HG03342 (cell line): ENCODE results near the gene PSORS1C1.

Experiments used
- ATAC-seq: cut with Tn5 transposase; IDR thresholded peaks from one replicate; pipeline ENCODE4 v1.9.1; 2021; ENCODE audit warnings: mild to moderate bottlenecking, moderate library complexity; ENCODE audit not compliant: unreplicated experiment

PSORS1C1 gene

DNA sequence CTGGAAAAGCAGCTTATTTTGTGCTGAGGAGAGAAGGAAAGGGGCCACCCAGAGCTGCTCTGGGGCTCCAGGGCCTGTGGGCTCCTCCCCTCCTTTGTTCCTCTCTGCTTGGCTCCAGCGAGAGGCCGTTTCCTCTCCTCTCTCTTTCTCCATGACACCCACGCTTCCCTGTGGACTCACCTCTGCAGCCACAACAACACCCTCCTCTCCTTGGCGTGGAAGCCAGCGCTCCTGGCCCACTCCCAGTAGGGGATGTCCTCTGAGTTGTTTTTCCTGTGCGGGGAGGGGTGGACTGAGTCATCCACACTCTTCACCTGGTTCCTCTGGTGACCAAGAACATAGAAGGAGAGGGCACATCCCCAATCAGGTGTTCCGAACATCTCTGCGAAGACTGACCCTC, 10.6 kb downstream of the PSORS1C1 start:
- no peak for ATAC-seq

DNA sequence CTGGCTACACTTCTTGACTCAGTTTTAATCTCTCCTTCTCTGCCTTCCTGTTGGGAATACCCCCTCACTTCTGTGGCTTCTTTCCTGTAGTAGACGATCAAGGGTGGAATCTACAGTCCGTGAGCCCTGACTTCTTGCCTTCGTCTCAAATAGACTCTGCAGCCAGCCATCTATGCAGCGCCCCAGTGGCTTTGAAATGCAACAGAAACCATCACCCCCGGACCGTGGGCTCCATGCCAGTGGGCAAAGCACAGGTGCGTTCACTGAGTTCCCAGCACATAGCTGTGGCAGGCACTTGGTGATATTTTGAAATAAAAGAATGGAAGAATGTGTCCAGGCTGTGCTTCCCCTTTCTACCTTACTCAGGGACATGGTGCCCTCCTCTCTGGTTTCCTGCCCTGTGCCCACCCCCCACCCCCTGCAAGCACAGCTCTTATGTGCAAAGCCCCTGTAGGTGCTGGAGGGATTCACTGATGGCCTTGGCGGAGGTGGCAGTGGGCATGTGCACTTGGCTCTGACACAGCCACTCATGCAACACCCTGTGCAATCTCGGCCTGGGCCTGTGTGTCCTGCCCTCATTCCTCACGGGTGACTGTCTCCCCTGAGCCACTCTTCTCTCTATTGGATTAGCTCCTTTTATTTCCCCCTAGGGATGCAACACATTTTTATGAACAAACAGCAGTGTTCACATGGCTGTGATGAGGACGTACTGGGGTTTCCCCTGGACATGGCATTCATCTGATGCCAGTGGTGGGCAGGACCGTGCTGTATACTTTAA, 11.2 kb downstream of the PSORS1C1 start:
- ATAC-seq: no peak

DNA sequence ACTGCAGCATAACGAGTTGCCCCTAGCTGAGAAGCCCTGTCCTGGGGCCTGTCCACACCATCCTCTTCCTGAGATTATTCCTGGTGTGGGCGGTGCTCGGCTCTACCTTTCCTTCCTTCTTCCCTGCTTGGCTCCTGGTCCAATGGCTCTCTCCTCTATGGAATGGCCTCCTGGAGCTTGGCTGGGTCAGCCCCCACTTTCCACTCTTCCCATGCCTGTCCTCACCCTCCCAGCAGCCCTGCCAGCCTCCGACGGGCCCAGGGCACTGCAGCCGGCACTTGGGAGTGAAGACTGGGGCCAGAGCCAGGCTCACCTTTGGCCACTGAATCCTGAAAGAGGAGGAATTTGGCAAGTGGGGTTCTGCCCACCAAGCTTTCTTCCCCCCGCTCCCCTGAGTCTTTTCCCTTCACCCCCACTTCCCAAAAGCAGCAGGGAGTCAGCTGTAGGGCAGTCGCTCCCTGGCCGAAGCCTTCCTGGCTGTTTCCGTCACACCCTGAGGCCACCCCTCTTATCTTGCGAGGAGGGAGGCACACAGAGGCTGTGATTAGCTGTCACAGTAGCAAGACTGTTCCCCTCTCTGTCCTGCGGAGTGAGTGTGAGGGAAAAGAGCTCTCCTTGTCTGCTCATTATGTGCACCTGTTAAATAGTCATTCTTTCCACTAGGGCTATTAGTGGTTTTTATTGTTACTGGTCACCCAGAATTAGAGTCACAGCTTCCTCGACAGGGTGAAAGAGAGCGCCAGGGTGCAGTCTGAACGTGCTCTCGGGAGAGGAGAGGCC, 12.0 kb downstream of the PSORS1C1 start:
- ATAC-seq: no peak

DNA sequence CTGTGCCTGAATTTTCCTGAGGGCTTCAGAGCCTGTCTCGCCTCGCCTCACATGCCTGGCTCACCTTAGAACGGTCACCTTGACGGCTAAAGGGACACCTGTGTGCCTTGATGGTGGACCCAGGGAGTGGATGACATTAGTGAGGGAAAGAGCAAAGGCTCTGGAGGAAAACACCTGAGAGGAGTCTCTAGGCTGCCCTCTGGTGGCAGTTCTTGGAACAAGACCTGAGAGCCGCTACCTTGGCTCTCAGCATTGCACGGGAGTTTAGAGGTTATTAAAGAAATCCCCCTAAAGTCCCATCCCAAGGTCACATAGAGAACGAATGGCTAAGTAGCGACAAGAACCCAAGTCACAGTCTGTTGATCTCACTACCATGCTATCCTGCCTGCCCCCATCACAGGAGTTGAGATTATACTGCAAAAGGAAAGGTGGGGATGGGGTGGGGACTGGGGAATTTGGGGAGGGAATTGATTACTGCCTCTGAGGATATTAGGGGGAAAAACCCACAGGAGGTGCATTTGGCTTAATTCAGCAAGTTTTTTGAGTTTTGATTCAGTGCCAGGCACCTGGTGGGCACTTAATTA, 13.6 kb downstream of the PSORS1C1 start:
- no peak for ATAC-seq

DNA sequence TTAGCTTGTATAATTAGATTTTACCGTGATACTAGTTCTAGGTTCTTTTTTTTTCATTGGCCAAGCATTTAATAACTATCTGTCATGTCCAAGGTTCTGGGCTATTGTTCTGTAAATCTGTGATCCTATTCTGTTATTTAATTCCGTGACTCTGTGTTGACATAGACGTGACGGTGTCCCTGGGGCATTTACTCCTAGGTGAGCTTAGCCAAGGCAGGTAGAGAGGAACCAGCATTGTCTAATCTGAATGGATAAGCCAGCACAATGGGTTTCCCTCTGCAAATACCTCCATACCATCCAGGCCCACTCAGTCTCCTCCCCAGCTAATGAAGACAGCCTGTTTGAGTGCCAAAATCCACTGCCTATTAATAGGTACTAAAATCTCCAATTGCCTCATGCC, 14.5 kb downstream of the PSORS1C1 start:
- no peak for ATAC-seq

DNA sequence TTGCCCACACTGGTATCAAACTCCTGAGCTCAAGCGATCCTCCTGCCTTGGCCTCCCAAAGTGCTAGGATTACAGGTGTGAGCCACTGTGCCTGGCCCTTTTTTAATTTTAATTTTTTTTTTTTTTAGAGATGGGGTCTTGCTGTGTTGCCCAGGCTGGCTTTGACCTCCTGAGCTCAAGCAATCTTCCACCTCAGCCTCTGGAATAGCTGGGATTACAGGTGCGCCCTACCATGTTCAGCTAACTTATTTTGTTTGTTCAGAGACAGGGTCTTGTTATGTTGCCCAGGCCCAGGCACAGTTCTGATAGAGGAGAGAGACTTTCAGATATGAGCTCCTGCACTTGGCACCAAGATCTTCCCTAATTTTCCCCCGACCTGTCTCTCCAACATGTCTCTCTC, 16.2 kb downstream of the PSORS1C1 start:
- ATAC-seq: no peak

DNA sequence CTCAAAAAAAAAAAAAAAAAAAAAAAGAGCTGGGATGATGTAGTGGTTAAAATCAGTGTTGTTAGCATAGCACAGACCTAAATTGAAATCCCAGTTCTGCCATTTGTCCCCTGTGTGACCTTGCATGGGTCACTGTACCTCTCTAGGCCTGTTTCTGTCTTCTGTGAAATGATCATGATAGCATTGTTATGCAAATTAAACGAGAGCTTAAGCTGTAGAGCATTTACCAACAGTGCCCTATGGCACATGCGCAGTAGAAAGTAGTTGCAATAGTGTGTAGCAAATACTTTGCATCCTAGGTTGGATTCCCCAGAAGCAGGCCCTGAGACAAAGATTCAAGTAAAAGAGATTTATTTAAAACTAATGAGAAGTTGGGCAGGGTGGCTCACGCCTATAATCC, 17.0 kb downstream of the PSORS1C1 start:
- no peak for ATAC-seq

DNA sequence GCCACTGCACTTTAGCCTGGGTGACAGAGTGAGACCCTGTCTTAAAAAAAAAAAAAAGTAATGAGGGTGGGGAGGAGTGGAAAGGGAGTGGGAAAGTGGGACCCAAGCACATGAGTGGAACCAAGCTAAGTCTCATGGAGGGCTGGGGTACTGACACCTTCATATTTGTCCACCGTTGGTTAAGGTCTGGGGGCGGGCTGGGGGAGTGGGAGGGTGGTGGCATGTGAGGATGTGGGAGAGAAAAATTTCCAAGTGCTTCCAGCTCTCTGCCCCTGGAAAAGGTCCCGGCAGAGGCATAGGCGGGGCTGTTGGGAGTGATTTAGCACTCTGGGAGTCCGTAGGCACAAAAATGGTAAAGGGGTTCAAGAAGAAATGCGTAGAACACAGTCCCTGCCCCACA, 18.2 kb downstream of the PSORS1C1 start:
- ATAC-seq: no peak

DNA sequence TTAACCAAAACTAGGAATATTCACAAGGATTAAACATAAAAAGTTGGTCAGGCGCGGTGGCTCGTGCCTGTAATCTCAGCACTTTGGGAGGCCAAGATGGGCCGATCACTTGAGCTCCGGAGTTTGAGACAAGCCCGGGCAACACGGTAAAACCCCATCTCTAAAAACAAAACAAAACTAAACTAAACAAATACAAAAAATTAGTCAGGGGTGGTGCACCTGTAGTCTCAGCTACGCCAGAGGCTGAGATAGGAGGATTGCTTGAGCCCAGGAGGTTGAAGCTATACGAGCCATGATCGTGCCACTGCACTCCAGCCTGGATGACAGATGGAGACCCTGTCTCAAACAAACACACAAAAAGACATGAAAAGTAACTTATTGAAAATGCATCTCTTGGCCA, 21.1 kb downstream of the PSORS1C1 start:
- ATAC-seq: no peak

DNA sequence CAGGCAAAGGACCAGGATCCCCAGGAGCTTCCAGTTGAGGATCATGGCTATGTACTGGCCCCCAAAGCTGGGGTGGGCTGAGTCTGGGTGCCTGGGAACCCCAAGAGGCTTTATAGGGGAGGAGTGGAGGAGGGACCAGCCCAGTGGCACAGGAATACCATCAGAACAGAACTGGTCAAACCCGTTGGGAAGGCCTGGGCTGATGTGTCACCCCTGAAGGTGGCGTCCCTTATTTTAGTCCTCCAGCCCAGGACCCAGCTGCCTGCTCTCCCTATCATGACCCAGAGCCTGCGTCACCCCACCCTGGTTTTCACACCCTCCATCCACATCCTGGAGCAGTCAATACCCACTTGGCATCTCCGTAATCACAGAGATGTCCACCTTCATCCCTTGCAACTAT, 24.4 kb downstream of the PSORS1C1 start, which contains the start of gene PSORS1C2:
PSORS1C2 (minus strand) TSS at position 85 of the 400 bp plus-strand sequence; CDS start at position 45, 40 bp downstream.
- ATAC-seq: no peak

DNA sequence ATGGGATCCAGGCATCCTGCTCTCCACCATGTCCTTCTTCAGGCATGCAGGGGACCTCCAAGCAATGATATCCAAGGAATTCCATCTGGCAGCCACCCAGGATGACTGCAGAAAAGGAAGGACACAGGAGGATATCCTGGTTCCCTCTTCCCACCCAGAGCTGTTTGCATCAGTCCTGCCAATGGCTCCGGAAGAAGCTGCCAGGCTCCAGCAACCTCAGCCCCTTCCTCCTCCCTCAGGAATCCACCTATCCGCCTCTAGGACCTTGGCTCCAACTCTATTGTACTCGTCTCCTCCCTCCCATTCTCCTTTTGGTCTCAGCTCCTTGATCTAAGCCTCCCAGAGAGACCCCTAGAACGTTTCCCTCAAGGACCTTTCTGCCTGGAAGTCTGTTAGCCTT, 25.0 kb downstream of the PSORS1C1 start:
- ATAC-seq: no peak

DNA sequence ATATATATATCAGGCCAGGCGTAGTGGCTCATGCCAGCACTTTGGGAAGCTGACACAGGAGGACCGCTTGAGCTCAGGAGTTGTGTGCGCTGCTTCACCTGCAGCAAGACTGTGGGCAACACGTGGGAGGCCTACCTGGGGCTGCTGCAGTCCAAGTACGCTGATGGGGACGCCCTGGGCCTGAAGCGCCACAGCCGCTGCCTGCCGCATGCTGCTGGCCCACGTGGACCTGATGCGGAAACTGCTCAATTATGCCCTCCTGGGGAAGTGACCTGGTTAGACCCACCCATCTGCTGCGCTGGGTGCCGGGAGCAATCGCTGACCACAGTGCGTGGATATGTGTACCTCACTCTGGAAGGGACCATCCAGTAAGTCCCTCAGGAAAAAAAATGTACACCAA, 26.0 kb downstream of the PSORS1C1 start:
- ATAC-seq: no peak

DNA sequence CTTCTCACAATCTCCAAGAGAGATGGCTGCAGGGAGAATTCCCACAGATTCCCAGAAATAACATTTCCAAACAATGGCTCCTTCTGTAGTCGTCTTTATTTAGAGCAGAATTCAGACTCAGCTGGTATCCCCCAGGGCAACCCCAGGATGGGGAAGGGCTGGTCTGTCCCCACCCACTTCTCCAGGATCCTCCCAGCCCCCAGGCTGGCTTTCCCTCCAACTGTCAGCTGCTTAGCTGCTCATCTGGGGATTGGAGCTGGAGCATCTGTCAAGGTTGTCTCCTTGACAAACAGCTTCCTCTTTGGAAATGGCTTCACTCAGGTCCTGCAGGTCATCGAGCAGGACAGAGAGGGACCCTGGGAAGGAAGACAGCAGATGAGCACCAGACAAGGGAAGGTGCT, 27.8 kb downstream of the PSORS1C1 start:
- ATAC-seq: no peak

DNA sequence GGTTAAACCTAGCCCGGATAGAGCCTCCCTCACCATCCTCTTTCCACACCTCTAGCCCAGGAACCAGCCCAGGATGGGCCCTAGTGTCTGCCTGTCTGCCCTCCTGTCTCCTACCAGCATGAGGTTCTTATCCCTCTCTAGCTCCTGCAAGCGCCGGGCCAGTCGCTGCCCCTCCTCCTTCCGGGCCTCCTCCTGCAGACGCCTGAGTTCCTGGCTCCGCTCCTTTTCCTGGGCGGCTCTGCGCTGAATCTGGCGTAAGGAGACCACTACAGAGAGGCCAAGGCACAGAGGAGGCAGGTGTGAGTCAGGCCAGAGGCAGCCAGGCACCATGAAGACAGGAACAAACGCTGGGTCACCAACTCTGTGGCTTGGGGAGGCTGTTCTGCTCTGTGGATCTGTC, 28.5 kb downstream of the PSORS1C1 start:
- ATAC-seq: no peak

DNA sequence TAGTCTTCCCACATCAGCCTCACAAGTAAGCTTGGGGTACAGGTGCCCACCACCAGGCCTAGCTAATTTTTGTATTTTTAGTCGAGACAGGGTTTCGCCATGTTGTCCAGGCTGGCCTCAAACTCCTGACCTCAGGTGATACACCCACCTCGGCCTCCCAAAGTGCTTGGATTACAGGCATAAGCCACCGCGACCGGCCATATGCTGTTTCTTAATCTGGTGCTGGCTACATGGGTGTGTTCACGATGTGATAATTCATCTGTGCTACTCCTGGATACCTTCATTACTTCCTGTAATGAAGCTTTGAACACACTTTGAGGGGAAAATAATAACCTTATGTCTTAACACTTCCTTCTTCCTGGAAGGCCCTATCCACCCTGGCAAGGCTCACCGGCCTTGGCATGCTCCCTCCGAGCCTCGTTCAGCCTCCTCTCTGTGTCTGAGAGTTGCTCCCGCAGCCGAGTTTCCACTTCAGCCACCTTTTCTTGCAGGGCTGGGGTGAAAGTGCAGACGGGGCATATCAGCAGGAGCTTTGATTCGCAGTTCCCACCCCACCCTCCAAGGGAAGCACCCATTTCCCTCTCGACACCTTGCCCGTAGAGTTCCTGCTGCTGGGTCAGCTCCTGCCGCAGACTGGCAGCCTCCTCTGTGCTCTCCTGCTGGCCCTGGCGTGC, 29.8 kb downstream of the PSORS1C1 start:
- ATAC-seq: no peak

DNA sequence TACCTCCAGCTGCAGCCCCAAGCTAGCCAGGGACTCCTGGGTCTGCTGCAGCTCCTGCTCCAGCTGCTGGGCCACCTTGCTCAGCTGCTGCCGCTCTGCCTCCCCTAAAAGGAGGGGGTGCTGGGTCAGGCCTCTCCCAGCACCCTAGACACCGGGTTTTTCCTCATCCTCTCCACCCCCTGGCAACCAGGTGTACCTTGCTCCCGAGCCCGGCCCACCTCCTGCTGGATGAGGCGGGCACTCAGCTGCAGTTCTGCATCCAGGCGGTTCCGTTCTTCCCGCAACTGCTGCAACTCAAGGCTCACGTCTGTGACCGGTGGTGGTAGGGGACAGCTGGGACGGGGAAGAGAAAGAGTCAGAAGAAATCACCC, 30.4 kb downstream of the PSORS1C1 start:
- no peak for ATAC-seq

DNA sequence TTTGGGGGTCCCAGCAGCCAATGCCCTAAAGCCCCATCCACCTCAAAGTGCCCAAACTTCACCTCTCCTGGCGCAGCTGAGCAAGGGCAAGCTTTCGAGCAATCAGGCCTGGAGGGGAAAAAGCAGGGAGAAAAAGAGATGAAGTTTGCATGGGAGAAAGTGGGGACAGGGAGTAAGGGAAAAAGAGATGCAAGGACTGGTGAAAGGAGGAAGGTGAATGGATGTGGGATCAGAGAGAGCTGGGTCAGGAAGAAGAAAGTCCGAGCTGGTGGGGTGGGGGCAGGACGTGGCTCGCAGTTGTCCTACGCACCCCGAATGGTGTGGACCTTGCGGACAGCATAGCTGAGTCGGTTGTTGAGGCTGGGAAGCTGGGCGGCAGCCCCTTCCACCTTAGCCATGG, 30.8 kb downstream of the PSORS1C1 start:
- ATAC-seq: no peak

DNA sequence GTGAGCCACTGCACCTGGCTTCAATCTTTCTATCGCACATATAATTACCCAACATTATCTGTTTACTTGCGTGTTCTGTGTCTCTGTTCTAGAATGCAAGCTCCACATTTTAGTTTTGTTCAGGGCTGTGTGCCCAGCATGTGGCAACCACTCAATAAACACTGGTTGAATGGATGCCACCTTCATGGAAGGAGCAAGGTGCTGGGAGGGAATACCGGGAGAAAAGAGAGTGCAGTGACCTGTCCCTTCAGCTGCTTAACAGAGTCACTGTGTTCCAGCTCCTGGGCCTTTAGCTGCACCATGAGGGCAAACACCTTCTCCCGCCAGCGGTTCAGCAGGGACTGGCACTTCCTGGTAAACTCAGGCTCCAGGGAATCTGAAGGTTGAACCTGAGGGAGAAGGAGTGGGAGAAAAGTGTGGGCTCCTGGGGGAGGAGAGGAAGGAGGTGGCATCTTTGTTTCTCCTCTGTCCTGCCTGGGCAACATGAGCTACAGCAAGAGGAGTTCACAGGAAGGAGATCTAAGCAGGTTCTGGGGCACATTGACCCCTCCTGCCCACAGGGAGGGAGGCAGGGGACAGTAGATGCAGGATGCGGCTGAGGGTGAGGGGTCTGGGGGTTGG, 35.3 kb downstream of the PSORS1C1 start:
- no peak for ATAC-seq

DNA sequence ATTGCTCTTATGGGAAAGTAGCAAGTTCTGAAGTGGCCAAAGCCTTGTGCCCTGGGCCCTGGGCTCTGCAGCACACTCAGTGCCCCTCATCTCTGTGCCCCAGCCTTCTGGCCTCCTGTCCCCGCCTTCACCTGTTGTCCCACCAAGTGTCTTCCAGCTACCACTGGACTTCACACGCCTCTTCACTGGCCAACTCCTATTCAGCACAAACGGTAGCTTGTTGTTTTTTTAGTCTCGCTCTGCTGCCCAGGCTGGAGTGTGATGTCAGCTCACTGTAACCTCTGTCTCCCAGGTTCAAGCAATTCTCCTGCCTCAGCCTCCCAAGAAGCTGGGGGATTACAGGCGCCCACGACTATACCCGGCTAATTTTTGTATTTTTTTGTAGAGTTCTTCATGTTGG, 38.2 kb downstream of the PSORS1C1 start:
- no peak for ATAC-seq

DNA sequence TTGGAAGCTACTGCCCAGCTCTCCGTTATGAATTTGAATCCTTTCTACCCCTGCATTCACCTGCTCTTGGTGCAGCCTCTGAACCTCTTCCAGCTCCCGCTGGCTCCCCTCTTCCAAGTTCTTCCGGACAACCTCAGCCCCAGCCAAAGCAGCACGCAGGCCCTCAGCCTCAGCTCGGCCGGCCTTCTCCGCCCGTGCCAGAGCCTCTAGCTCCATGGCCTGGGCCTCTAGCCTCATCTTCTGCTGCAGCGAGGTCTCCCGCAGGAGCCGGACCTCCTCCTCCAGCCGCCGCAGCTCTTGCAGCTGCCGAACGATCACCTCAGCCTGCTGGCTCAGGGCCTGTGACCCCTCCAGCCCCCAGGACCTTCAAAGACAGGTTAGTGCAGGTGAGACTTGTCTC, 39.8 kb downstream of the PSORS1C1 start:
- no peak for ATAC-seq

DNA sequence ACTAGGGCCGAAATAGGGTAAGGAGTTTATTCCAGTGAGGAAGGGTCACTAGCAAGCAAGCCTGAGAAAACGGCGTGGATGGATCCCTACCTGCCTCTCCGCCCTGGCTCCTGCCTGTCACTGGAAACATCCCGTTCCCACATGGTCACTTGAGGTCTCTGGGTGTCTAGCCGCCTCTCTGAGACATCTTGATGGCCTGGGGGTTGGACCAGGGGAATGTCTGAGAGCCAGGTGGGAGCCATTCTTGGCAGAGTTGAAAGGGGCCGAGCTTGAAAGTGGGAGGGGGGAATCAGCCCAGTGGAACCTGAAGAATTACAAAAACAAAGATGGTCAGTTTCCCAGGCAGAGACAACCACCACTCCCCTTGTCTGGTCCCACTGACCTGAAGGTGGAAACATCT, 42.0 kb downstream of the PSORS1C1 start:
- no peak for ATAC-seq
